ENCODE measurements around the gene COPZ2.
A peak's percentile ranks its signal among the peaks of the same experiment; 100 is the strongest.
"Not testable (repeated sequence)": the region's sequence is repeated elsewhere in the genome, so short reads cannot be mapped to it uniquely, and the experiment has no call there.

COPZ2 gene

DNA sequence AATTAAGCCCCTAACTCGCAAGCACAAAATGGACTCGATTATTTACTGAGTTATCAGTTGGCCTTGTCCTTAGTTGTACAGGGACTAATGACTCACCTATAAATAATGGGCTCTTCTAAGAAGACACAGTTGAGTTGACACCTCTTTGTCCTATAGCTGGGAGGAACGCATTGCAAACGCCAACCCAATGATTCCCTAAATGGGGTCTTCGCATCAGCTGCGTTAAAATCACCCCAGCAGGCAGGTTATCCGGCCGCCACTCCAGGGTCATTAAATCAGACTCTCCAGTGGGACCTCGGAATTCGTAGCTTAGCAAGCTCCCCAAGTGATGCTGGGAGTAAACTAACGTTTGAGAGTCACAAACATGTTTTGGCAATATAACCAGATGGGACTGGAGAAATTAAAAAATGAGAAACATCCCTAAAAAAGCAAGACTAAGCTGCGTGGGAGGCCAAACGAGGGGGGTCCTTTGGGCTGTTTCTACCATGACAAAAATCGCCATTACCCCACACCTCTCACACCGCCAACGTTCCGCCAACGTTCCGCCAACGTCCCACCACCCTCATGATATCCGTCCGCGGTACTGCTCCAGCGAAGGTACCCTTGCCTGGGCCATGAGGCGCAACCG, 9.6 kb upstream of the COPZ2 start:
- H3K9ac ChIP-seq (ENCODE audit: low read length in 2 of 2): peak overlapping the region; percentile 73 to 80
- H3K27ac ChIP-seq (ENCODE audit: low read length): peak overlapping the region; percentile 92
- peaks cover 44% of the 10 kb centered on the region for H3K4me1 ChIP-seq (ENCODE audit: control insufficient read depth, insufficient read depth, low read length)
- H3K9me3 ChIP-seq (ENCODE audit: control insufficient read depth in 2 of 2, low read length in 2 of 2): no peaks in the 10 kb centered on the region
- peaks cover 4 to 9% of the 10 kb centered on the region in 2 donors for H3K36me3 ChIP-seq (ENCODE audit: control insufficient read depth in 2 of 2, insufficient read depth in 2 of 2, low read length in 2 of 2)
- no peaks in the 10 kb centered on the region for H3K27me3 ChIP-seq (ENCODE audit: control insufficient read depth in 1 of 2, insufficient read depth in 2 of 2, low read length in 2 of 2)
- peak overlapping the region; percentile 87 to 96 for H3K4me3 ChIP-seq (ENCODE audit: low read length in 2 of 2)

DNA sequence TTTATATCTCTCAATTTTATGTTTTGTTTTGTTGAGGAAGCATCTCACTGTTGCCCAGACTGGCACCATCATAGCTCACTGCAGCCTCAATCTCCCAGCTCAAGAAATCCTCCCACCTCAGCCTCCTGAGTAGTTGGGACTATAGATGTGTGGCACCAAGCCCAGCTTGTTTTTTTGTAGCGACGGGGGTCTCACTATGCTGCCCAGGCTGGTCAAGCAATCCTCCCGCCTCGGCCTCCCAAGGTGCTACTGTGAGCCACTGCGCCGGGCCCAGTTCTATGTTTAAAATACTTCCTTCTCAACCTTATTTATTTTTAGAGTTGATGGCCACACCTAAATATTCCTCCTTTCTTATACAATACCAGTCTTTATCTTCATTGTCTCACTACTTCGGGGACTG, 8.7 kb upstream of the COPZ2 start:
- H3K4me3 ChIP-seq (ENCODE audit: low read length in 2 of 2): no peak overlapping the region
- no peaks in the 10 kb centered on the region for H3K9me3 ChIP-seq (ENCODE audit: control insufficient read depth in 2 of 2, low read length in 2 of 2)
- H3K27me3 ChIP-seq (ENCODE audit: control insufficient read depth in 1 of 2, insufficient read depth in 2 of 2, low read length in 2 of 2): no peaks in the 10 kb centered on the region
- no peak overlapping the region for H3K9ac ChIP-seq (ENCODE audit: low read length in 2 of 2)
- H3K27ac ChIP-seq (ENCODE audit: low read length): no peak overlapping the region
- H3K36me3 ChIP-seq (ENCODE audit: control insufficient read depth in 2 of 2, insufficient read depth in 2 of 2, low read length in 2 of 2): peaks cover 4 to 6% of the 10 kb centered on the region in 2 donors
- peaks cover 34% of the 10 kb centered on the region for H3K4me1 ChIP-seq (ENCODE audit: control insufficient read depth, insufficient read depth, low read length)

GRCh38 chr17:48045316-48046001, 7.9 kb upstream of the COPZ2 start:
- no peaks in the 10 kb centered on the region for H3K36me3 ChIP-seq (ENCODE audit: control insufficient read depth in 2 of 2, insufficient read depth in 2 of 2, low read length in 2 of 2)
- H3K27ac ChIP-seq (ENCODE audit: low read length): no peak overlapping the region
- H3K4me1 ChIP-seq (ENCODE audit: control insufficient read depth, insufficient read depth, low read length): peaks cover 26% of the 10 kb centered on the region
- H3K4me3 ChIP-seq (ENCODE audit: low read length in 2 of 2): no peak overlapping the region
- H3K27me3 ChIP-seq (ENCODE audit: control insufficient read depth in 1 of 2, insufficient read depth in 2 of 2, low read length in 2 of 2): no peaks in the 10 kb centered on the region
- H3K9ac ChIP-seq (ENCODE audit: low read length in 2 of 2): no peak overlapping the region
- H3K9me3 ChIP-seq (ENCODE audit: control insufficient read depth in 2 of 2, low read length in 2 of 2): no peaks in the 10 kb centered on the region

DNA sequence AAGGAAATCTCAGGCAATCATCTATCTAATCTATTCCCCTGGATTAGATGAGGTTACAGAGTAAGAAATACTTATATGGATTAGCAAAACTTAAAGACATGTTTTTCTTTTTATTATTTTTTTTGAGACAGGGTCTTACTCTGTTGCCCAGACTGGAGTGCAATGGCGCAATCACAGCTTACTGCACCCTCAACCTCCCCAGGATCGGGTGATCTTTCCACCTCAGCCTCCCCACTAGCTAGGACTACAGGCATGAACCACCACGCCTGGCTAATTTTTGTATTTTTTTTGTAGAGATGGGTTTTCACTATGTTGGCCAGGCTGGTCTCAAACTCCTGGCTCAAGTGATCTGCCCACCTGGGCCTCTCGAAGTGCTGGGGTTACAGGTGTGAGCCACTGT, 7.3 kb upstream of the COPZ2 start:
- no peak overlapping the region for H3K27ac ChIP-seq (ENCODE audit: low read length)

DNA sequence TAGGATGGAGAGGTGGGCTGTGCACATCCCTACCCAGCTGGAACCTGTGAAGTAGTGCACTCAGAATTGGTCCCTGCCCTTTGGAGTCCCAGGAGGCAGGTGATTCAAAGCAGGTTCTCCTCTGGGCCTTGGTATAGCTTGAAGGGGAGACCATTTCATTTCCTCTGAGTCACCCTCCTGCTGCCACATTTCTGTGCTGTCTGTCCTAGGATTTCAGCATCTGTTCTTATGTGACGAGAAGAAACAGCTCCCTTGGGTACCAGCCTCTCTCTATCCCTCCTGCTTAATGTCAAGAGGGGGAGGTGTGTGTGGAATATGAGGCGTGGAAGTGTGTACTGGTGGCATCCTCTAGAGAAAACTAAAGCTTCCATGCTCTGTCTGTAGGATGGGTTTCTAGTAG, 5.6 kb upstream of the COPZ2 start:
- Histone ChIP-seq H3K9ac (ENCODE audit: low read length in 2 of 2) (no peak overlapping the region), H3K27me3 (ENCODE audit: control insufficient read depth in 1 of 2, insufficient read depth in 2 of 2, low read length in 2 of 2) (no peaks in the 10 kb centered on the region), H3K4me3 (ENCODE audit: low read length in 2 of 2) (no peak overlapping the region), H3K27ac (ENCODE audit: low read length) (no peak overlapping the region), H3K9me3 (ENCODE audit: control insufficient read depth in 2 of 2, low read length in 2 of 2) (no peaks in the 10 kb centered on the region), H3K4me1 (ENCODE audit: control insufficient read depth, insufficient read depth, low read length) (peaks cover 15% of the 10 kb centered on the region), H3K36me3 (ENCODE audit: control insufficient read depth in 2 of 2, insufficient read depth in 2 of 2, low read length in 2 of 2) (no peaks in the 10 kb centered on the region)

More for the DNA sequence above, 7.3 kb upstream of the COPZ2 start:
- Histone ChIP-seq H3K4me1 (ENCODE audit: control insufficient read depth, insufficient read depth, low read length) (peaks cover 20% of the 10 kb centered on the region), H3K4me3 (ENCODE audit: low read length in 2 of 2) (no peak overlapping the region), H3K27me3 (ENCODE audit: control insufficient read depth in 1 of 2, insufficient read depth in 2 of 2, low read length in 2 of 2) (no peaks in the 10 kb centered on the region), H3K36me3 (ENCODE audit: control insufficient read depth in 2 of 2, insufficient read depth in 2 of 2, low read length in 2 of 2) (no peaks in the 10 kb centered on the region), H3K9ac (ENCODE audit: low read length in 2 of 2) (no peak overlapping the region), H3K9me3 (ENCODE audit: control insufficient read depth in 2 of 2, low read length in 2 of 2) (no peaks in the 10 kb centered on the region)

DNA sequence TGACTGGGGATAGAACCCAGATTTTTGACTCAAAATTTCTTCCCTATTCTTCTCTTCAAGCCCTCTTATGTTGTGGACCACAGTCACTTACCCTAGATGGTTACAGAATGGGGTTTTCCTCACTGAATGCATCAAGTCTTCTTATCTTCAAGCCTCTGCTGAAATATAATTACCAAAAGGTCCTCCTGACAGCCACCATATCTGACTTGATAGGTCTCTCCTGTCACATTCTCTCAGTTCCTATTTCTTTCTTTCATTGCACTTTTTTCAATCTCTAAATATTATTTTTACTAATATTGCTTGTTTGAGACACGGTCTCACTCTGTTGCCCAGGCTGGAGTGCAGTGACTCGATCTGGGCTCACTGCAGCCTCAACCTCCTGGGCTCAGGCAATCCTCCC, 1.1 kb upstream of the COPZ2 start:
- Histone ChIP-seq H3K4me3 (ENCODE audit: low read length in 2 of 2) (no peak overlapping the region), H3K27me3 (ENCODE audit: control insufficient read depth in 1 of 2, insufficient read depth in 2 of 2, low read length in 2 of 2) (no peaks in the 10 kb centered on the region), H3K36me3 (ENCODE audit: control insufficient read depth in 2 of 2, insufficient read depth in 2 of 2, low read length in 2 of 2) (no peaks in the 10 kb centered on the region)

DNA sequence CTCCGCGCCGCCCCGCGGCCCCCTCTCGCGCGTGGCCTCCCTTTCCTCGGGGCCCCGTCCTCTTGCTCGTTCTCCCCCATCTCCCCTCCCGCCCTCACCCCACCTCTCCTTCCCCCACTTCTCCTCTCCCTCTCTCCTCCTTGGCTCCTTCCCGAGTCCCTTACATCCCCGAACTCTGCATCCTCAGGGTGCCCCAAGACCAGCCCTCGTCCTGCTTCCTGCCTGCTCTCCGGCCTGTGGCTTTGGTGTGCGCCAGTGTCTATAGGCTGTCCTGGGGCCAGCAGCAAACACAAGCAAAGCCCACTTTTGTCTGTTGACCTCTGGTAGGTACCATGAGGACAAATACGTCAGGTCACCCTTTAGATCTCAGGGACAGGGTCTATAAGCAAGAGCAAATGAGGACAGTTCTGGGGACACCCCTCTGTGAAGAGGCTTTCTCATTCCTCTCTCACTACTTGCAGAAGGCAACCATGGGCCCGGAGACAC, 284 bp upstream of the COPZ2 start:
- H3K27me3 ChIP-seq (ENCODE audit: control insufficient read depth in 1 of 2, insufficient read depth in 2 of 2, low read length in 2 of 2): no peaks in the 10 kb centered on the region
- H3K9me3 ChIP-seq (ENCODE audit: control insufficient read depth in 2 of 2, low read length in 2 of 2): no peaks in the 10 kb centered on the region
- H3K36me3 ChIP-seq (ENCODE audit: control insufficient read depth in 2 of 2, insufficient read depth in 2 of 2, low read length in 2 of 2): no peaks in the 10 kb centered on the region
- peak overlapping the region; percentile 41 for H3K27ac ChIP-seq (ENCODE audit: low read length)
- H3K9ac ChIP-seq (ENCODE audit: low read length in 2 of 2): peak overlapping the region; percentile 30 to 58
- peak overlapping the region; percentile 38 to 61 for H3K4me3 ChIP-seq (ENCODE audit: low read length in 2 of 2)
- H3K4me1 ChIP-seq (ENCODE audit: control insufficient read depth, insufficient read depth, low read length): peaks cover 15% of the 10 kb centered on the region

More for the DNA sequence above, 1.1 kb upstream of the COPZ2 start:
- no peaks in the 10 kb centered on the region for H3K9me3 ChIP-seq (ENCODE audit: control insufficient read depth in 2 of 2, low read length in 2 of 2)
- no peak overlapping the region for H3K27ac ChIP-seq (ENCODE audit: low read length)
- no peak overlapping the region for H3K9ac ChIP-seq (ENCODE audit: low read length in 2 of 2)
- peaks cover 15% of the 10 kb centered on the region for H3K4me1 ChIP-seq (ENCODE audit: control insufficient read depth, insufficient read depth, low read length)

DNA sequence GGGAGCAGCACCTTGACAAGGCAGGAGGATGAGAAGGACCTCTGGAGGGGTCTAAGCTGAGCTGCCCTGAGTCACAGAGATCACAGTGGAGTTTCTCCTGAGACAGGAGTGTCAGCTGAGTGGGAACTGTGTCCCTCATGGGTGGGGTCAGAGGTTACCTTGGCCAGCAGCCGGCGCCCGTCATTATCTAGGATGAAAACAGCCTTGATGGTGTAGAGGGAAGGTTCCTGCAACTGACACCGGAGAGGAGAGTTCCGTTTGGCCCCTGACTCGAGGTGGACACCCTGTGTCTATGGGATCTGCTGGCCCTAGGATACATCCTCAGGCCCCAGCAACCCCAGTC, 933 bp downstream of the COPZ2 start:
- Histone ChIP-seq H3K9ac (ENCODE audit: low read length in 2 of 2) (peak overlapping the region; percentile 60 to 65), H3K9me3 (ENCODE audit: control insufficient read depth in 2 of 2, low read length in 2 of 2) (no peaks in the 10 kb centered on the region), H3K4me3 (ENCODE audit: low read length in 2 of 2) (peak overlapping the region; percentile 69 to 82), H3K4me1 (ENCODE audit: control insufficient read depth, insufficient read depth, low read length) (peaks cover 15% of the 10 kb centered on the region), H3K27ac (ENCODE audit: low read length) (peak overlapping the region; percentile 31), H3K36me3 (ENCODE audit: control insufficient read depth in 2 of 2, insufficient read depth in 2 of 2, low read length in 2 of 2) (peaks cover 0 to 4% of the 10 kb centered on the region in 2 donors), H3K27me3 (ENCODE audit: control insufficient read depth in 1 of 2, insufficient read depth in 2 of 2, low read length in 2 of 2) (no peaks in the 10 kb centered on the region)

- not testable (repeated sequence) for H3K9me3 ChIP-seq (ENCODE audit: control insufficient read depth in 2 of 2, low read length in 2 of 2); H3K27me3 ChIP-seq (ENCODE audit: control insufficient read depth in 1 of 2, insufficient read depth in 2 of 2, low read length in 2 of 2); H3K9ac ChIP-seq (ENCODE audit: low read length in 2 of 2); H3K36me3 ChIP-seq (ENCODE audit: control insufficient read depth in 2 of 2, insufficient read depth in 2 of 2, low read length in 2 of 2); H3K27ac ChIP-seq (ENCODE audit: low read length); H3K4me3 ChIP-seq (ENCODE audit: low read length in 2 of 2)
- H3K4me1 ChIP-seq (ENCODE audit: control insufficient read depth, insufficient read depth, low read length): peaks cover 19% of the 10 kb centered on the region
Measured at GRCh38 chr17:48034734-48035133, 2.9 kb downstream of the COPZ2 start.

GRCh38 chr17:48031966-48032365, 5.6 kb downstream of the COPZ2 start:
- peaks cover 12% of the 10 kb centered on the region for H3K4me1 ChIP-seq (ENCODE audit: control insufficient read depth, insufficient read depth, low read length)
- no peak overlapping the region for H3K9ac ChIP-seq (ENCODE audit: low read length in 2 of 2)
- H3K36me3 ChIP-seq (ENCODE audit: control insufficient read depth in 2 of 2, insufficient read depth in 2 of 2, low read length in 2 of 2): peaks cover 0 to 4% of the 10 kb centered on the region in 2 donors
- H3K27me3 ChIP-seq (ENCODE audit: control insufficient read depth in 1 of 2, insufficient read depth in 2 of 2, low read length in 2 of 2): no peaks in the 10 kb centered on the region
- peak overlapping the region; percentile 18 for H3K27ac ChIP-seq (ENCODE audit: low read length)
- no peaks in the 10 kb centered on the region for H3K9me3 ChIP-seq (ENCODE audit: control insufficient read depth in 2 of 2, low read length in 2 of 2)
- H3K4me3 ChIP-seq (ENCODE audit: low read length in 2 of 2): no peak overlapping the region

GRCh38 chr17:48030531-48030930, 7.1 kb downstream of the COPZ2 start:
- no peaks in the 10 kb centered on the region for H3K27me3 ChIP-seq (ENCODE audit: control insufficient read depth in 1 of 2, insufficient read depth in 2 of 2, low read length in 2 of 2)
- H3K4me1 ChIP-seq (ENCODE audit: control insufficient read depth, insufficient read depth, low read length): peaks cover 20% of the 10 kb centered on the region
- H3K27ac ChIP-seq (ENCODE audit: low read length): no peak overlapping the region
- no peaks in the 10 kb centered on the region for H3K9me3 ChIP-seq (ENCODE audit: control insufficient read depth in 2 of 2, low read length in 2 of 2)
- H3K9ac ChIP-seq (ENCODE audit: low read length in 2 of 2): no peak overlapping the region
- H3K4me3 ChIP-seq (ENCODE audit: low read length in 2 of 2): no peak overlapping the region
- H3K36me3 ChIP-seq (ENCODE audit: control insufficient read depth in 2 of 2, insufficient read depth in 2 of 2, low read length in 2 of 2): peaks cover 0 to 4% of the 10 kb centered on the region in 2 donors

All from stomach smooth muscle (tissue), 2 donors.